ENCODE measurements around the gene TRAF3IP3. TPM values are rescaled to one million over a fixed set of nuclear protein-coding genes. Genes with fewer than 3 reads are reported as not detected.

The TRAF3IP3 gene
- total RNA-seq, 1 experiment from 2014 or later: 0.34 TPM

DNA sequence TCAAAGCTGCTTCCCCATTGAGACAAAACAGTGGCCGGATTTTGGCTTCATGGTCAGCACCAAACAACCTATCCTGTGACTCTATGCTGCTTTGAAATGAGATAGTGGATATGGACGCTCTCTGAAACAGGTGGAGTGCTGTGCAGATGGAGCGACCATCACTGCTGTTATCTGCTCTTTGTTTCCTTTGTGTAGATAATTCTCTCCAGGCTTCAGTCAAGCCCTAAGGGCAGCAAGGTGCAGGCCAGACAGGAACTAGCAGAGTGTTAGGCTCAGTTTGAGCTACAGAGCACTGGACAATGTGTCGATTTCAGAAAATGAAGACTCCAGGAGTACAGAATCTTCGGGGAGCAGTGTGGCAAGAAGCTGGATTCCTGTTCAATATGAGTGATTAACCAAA, 54.9 kb downstream of the TRAF3IP3 start:
- ATAC-seq: no peak
- Histone ChIP-seq H3K4me1 (ENCODE audit: control insufficient read depth in 1 of 2, insufficient read depth in 2 of 2, low read length in 2 of 2) (peaks cover 11 to 28% of the 10 kb centered on the region in 2 experiments), H3K79me2 (ENCODE audit: insufficient read depth, low read length) (peaks cover 1% of the 10 kb centered on the region; the same call in 1 of the 2 replicates), H3K27ac (ENCODE audit: low read depth, low read length) (no peak overlapping the region), H3K36me3 (ENCODE audit: control insufficient read depth in 1 of 2, insufficient read depth in 2 of 2, low read length in 2 of 2) (no peaks in the 10 kb centered on the region), H4K20me1 (ENCODE audit: insufficient read depth) (no peaks in the 10 kb centered on the region), H2AFZ (ENCODE audit: low read depth, low read length, poor library complexity, severe bottlenecking) (no peak overlapping the region), H3K9me3 (ENCODE audit: control insufficient read depth in 1 of 2, insufficient read depth in 1 of 2, low read depth in 1 of 2, low read length in 2 of 2) (no peaks in the 10 kb centered on the region), H3K27me3 (ENCODE audit: insufficient read depth, low read length) (no peaks in the 10 kb centered on the region), H3K9me2 (ENCODE audit: insufficient read depth) (no peaks in the 10 kb centered on the region), H3K9ac (ENCODE audit: low read length) (no peak overlapping the region), H3K4me3 (replicated peaks in 1 of 2; ENCODE audit: low read depth in 1 of 2, low read length in 2 of 2) (no peak overlapping the region), H3K4me2 (ENCODE audit: low read length) (no peak overlapping the region)
- BruUV-seq (replicated peaks): no TSS peak
- RAD21 ChIA-PET (ENCODE audit: low non-redundant PET in 1 of 2, low total read pairs in 2 of 2, uncharacterized antibody in 2 of 2, unreplicated experiment in 2 of 2): no interaction called here
- TF ChIP-seq ZNF274 (IDR thresholded peaks at IDR 0.05; ENCODE audit: low read depth, low read length) (no peak), SP1 (IDR thresholded peaks at IDR 0.05; ENCODE audit: low read depth) (no peak), EZH2phosphoT487 (IDR thresholded peaks at IDR 0.05; ENCODE audit: borderline replicate concordance) (no peak), POLR2A (IDR thresholded peaks at IDR 0.05; ENCODE audit: borderline replicate concordance, extremely low read depth, insufficient read depth, insufficient read length) (no peak), ZBTB33 (IDR thresholded peaks at IDR 0.05; ENCODE audit: extremely low read depth, insufficient replicate concordance, low read length) (no peak), MAX (IDR thresholded peaks at IDR 0.05) (no peak), POLR2AphosphoS5 (IDR thresholded peaks at IDR 0.05; ENCODE audit: low read depth, low read length) (no peak), SRF (IDR thresholded peaks at IDR 0.05; ENCODE audit: low read depth) (no peak), TCF7L2 (IDR thresholded peaks at IDR 0.05; ENCODE audit: borderline replicate concordance, extremely low read depth, insufficient read depth, insufficient read length) (no peak), EGR1 (IDR thresholded peaks at IDR 0.05; ENCODE audit: low read depth) (no peak)
- intact Hi-C loops (cut with micrococcal nuclease): no loop called here
- DNase-seq (ENCODE audit: low read depth, low spot score): no peak
- CTCF ChIA-PET: interaction anchor here (2.2 kb wide), 1 partner anchor 12 kb away, joined by 8 read pairs; no protein-coding TSS in a partner anchor
- POLR2A ChIA-PET: no interaction called here
